GM12872 (cell line): ENCODE results near the gene PPP1R9B.

Experiments used
- TF ChIP-seq, protein P1 (sequence below): IDR thresholded peaks from 3 replicates; pipeline ENCODE4 v1.5.1; 2011; ENCODE audit warnings: low read depth, mild to moderate bottlenecking, low read length, moderate library complexity; ENCODE audit not compliant: insufficient read depth

The PPP1R9B gene

DNA sequence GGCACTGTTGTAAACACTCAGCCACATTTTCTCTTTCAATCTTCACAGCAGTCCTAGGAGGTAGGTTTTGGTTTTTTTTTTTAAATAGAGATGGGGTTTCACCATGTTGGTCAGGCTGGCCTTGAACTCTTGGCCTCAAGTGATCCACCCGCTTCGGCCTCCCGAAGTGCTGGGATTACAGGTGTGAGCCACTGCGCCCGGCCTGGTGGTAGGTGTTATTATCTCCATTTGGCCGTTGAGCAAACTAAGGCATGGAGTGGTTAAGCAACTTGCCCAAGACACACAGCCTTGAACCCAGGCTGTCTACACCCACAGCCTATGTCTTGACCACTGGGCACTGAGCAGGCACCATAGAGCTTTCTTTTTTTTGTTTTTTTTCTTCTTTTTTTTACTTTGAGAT is 24.0 kb upstream of the PPP1R9B start:
- TF ChIP-seq, protein P1, sequence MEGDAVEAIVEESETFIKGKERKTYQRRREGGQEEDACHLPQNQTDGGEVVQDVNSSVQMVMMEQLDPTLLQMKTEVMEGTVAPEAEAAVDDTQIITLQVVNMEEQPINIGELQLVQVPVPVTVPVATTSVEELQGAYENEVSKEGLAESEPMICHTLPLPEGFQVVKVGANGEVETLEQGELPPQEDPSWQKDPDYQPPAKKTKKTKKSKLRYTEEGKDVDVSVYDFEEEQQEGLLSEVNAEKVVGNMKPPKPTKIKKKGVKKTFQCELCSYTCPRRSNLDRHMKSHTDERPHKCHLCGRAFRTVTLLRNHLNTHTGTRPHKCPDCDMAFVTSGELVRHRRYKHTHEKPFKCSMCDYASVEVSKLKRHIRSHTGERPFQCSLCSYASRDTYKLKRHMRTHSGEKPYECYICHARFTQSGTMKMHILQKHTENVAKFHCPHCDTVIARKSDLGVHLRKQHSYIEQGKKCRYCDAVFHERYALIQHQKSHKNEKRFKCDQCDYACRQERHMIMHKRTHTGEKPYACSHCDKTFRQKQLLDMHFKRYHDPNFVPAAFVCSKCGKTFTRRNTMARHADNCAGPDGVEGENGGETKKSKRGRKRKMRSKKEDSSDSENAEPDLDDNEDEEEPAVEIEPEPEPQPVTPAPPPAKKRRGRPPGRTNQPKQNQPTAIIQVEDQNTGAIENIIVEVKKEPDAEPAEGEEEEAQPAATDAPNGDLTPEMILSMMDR, result no peak

DNA sequence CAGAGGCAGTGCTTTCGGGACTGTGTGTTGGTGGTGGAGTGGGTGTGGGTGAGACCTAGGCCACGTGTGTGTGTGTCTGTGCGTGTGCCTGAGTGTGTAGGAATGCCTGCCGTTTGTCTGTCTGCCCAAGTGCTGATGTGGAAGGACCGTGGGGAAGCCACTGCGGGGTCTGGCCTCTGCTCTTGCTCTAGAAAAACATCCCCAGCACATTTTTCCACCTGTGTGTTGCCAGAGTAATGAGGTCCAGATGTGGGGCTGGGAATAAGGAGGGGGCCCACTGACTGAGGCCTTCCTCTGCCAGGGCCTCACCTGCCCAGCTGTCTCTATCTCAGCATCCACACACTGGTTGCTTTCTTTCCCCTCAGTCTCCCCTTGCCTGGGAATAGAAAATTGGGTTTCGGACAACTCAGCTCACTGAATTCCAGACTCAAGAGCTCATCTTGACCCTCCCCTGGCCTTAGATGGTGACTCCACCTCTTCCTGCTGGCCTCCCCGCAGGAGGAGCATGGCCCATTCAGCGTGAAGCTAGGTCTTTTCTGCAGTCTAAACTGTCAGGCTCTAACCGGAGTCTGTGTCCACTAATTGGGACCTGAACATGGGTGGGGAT is 23.0 kb upstream of the PPP1R9B start:
- TF ChIP-seq, protein P1, result no peak

DNA sequence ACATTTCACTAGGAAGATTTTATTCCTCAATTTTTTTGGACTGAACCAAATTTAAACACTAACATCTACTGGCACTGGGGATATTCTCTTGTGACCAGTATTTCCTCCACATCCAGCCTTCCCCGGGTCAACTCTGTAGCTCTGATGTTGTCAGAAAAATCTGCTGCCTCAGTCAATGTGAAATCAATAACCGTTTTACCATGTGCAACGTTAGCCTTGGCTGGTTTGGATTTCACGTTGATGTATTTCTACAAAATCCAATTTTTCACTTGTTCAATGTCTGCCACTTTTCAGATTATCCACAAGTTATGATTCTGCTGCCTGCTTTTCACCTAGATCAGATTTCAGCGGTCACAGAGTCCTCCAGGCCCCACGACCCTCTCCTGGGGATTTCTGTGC is 22.5 kb upstream of the PPP1R9B start:
- TF ChIP-seq, protein P1, result no peak

DNA sequence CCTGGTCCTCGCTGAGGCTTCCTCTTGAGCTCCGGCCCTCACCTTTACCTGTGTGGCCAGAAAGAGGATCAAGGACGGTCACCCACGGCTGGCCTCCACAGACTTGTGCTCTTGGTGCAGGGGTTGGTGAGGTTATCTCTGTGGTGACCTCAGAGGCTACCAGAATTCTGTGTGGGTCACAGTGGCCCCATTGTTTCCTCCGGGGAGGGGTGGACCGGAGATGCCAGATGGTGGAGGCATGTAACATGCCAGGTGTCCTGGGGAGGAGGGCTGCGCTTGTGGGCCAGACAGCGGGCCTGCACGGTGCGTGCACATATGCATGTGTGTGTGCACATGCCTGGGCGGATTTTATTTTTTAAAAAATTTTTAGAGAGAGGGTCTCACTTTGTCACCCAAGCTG is 21.7 kb upstream of the PPP1R9B start:
- TF ChIP-seq, protein P1, result no peak

DNA sequence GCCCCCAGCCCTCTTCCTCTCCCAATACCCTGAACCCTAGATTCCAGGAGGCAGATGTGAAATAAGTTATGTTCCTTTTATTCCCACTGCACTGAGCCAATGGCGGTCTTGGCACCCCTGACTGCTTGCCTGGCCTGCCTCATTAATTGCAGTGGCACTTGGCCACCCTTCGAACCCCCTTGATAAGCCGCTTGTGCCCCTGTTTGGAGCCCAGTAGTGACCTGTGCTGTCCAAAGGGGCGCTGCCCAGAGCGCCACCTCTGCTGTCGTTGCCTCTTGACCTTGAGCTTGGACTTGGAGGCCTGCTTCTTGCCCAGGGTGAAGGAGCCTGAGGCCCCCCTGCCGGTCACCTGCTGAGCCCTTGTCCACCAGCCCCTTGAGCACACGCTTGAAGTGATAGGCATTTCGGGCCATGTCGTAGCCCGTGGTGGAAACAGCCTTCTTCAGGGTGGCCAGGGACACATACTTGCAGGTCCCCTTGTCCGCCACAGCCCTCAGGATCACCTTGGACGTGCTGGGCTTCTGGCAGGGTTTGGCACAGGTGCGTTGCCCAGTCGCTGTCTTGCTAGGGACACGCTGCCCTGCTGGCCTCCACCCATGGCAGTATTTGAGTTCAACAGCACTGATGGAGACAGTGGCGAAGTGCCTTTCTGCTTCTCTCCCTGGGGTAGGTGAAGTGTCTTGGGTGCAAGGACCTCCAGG is 21.0 kb upstream of the PPP1R9B start:
- TF ChIP-seq, protein P1, result no peak

DNA sequence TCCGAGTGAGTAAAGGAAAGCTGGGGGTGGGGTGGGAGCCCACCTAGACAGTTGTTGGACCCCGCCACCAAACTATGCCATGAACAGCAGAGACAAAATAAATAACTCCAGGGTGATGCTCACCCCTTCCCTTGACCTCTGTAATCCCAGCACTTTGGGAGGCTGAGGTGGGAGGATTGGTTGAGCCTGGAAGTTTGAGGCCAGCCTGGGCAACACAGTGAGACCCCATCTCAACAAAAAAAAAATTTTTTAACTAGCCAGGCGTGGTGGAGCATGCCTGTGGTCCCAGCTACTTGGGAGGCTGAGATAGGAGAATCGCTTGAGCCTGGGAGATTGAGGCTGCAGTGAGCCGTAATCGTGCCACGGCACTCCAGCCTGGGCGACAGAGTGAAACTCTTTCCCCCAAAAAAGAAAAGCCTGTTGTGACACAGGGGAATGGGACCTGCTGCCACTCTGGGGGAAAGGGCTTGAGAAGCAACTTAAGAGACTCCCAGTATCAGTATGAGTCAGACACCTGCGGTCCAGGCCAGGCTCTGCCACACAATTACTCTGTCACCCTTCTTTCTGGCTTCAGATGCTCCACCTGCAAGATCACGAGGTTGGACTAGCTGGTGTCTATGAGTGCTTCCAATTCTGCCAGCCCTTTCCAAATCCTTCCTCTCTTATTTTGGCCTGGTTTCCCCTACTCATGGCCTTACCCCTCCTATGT is 20.3 kb upstream of the PPP1R9B start:
- TF ChIP-seq, protein P1, result no peak

DNA sequence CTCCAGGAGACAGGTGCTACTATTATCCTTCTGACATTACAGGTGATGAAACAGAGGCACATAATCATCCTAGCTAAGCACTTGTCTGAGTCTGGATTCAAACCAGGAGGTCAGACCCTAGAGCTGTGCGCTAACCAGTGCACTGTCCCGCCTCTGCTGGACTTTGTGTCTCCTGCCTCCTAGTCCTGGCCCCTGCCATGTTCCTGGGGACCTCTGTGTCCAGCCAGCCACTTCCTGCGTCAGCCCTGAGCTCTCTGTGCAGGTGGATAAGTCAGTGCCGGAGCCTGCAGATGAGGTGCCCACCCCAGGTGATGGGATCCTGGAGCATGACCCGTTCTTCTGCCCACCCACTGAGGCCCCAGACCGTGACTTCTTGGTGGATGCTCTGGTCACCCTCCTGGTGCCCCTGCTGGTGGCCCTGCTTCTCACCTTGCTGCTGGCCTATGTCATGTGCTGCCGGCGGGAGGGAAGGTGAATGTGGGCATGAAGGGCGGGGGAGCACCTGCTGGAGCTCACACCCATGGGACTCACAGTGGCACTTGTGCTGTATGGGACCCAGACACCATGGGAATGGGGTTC is 19.5 kb upstream of the PPP1R9B start:
- TF ChIP-seq, protein P1, result no peak
